ENCODE measurements around the gene VPS13A.

DNA sequence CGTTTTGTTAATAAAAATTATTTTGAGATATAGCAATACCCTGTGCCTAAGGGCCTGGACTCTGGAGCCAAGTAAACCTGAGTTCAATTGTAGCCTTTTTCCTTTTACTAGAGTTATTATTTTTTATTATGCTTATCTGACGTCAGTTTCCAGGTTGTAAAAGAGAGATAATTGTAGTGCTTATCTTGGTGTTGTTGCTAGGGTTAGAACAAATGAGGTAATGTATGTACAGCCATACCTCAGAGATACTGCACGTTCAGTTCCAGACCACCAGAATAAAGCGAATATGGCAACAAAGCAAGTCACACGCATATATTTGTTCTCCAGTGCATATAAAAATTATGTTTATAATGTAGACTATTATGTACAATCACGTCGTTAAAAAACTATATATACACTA is 215.0 kb downstream of the VPS13A start:
- TF ChIP-seq POLR2A (IDR thresholded peaks at IDR 0.05; ENCODE audit: low read length): no peak
- no peak for TF ChIP-seq GATA1 (IDR thresholded peaks at IDR 0.05; ENCODE audit: low read depth, low read length)
